ENCODE data around the gene TSTD1.
"Not testable (repeated sequence)": the region's sequence is repeated elsewhere in the genome, so short reads cannot be mapped to it uniquely, and the experiment has no call there.

Gene TSTD1

GRCh38 chr1:161017756-161018630, 20.8 kb downstream of the TSTD1 start:
- no peak overlapping the region for H3K4me3 ChIP-seq (ENCODE audit: low read depth, low read length)
- ChIA-PET POLR2A (no interaction called here), CTCF (interaction anchor here (0.8 kb wide), 1 partner anchor 14 kb away, joined by 3 read pairs; no protein-coding TSS in a partner anchor)
- no peak for TF ChIP-seq CTCF (IDR thresholded peaks at IDR 0.05; ENCODE audit: insufficient read depth, low read length, missing control alignments)
- no peak for DNase-seq (ENCODE audit: low read depth, low spot score)

GRCh38 chr1:161017181-161017580, 21.6 kb downstream of the TSTD1 start:
- H3K4me3 ChIP-seq (ENCODE audit: low read depth, low read length); DNase-seq (ENCODE audit: low read depth, low spot score); POLR2A ChIA-PET; CTCF ChIA-PET: not testable (repeated sequence)

GRCh38 chr1:161016683-161017082, 22.1 kb downstream of the TSTD1 start:
- DNase-seq (ENCODE audit: low read depth, low spot score); H3K4me3 ChIP-seq (ENCODE audit: low read depth, low read length); CTCF ChIA-PET; POLR2A ChIA-PET: not testable (repeated sequence)

GRCh38 chr1:161013488-161014230, 25.1 kb downstream of the TSTD1 start:
- DNase-seq (ENCODE audit: low read depth, low spot score): no peak
- no peak overlapping the region for H3K4me3 ChIP-seq (ENCODE audit: low read depth, low read length)

GRCh38 chr1:161013131-161013487, 25.7 kb downstream of the TSTD1 start:
- H3K4me3 ChIP-seq (ENCODE audit: low read depth, low read length): no peak overlapping the region
- DNase-seq (ENCODE audit: low read depth, low spot score): no peak
- POLR2A ChIA-PET: interaction anchor here (0.6 kb wide), 1 partner anchor 697 kb away, joined by 3 read pairs; no protein-coding TSS in a partner anchor
- CTCF ChIA-PET: interaction anchor here (0.7 to 1.5 kb wide), 3 partner anchors 8 to 21 kb away, joined by 3 to 4 read pairs (median 3); no protein-coding TSS in a partner anchor
- no peak for TF ChIP-seq CTCF (IDR thresholded peaks at IDR 0.05; ENCODE audit: insufficient read depth, low read length, missing control alignments)

More at GRCh38 chr1:161013488-161014230, 25.1 kb downstream of the TSTD1 start:
- POLR2A ChIA-PET: interaction anchor here (0.6 kb wide), 1 partner anchor 697 kb away, joined by 3 read pairs; no protein-coding TSS in a partner anchor
- TF ChIP-seq CTCF (IDR thresholded peaks at IDR 0.05; ENCODE audit: insufficient read depth, low read length, missing control alignments): no peak
- CTCF ChIA-PET: interaction anchor here (0.7 to 1.5 kb wide), 4 partner anchors 9 to 22 kb away, joined by 3 to 4 read pairs (median 3); no protein-coding TSS in a partner anchor

- TF ChIP-seq CTCF (IDR thresholded peaks at IDR 0.05; ENCODE audit: insufficient read depth, low read length, missing control alignments): no peak
- no peak overlapping the region for H3K4me3 ChIP-seq (ENCODE audit: low read depth, low read length)
- ChIA-PET POLR2A (no interaction called here), CTCF (interaction anchor here (1.2 to 1.5 kb wide), 3 partner anchors 13 to 85 kb away, joined by 4 to 6 read pairs (median 4); no protein-coding TSS in a partner anchor)
- no peak for DNase-seq (ENCODE audit: low read depth, low spot score)
These were observed 26.3 kb downstream of the TSTD1 start for GRCh38 chr1:161012420-161012819.

- DNase-seq (ENCODE audit: low read depth, low spot score): no peak
- ChIA-PET POLR2A (no interaction called here), CTCF (interaction anchor here (0.8 kb wide), 1 partner anchor 38 kb away, joined by 3 read pairs; no protein-coding TSS in a partner anchor)
- no peak for TF ChIP-seq CTCF (IDR thresholded peaks at IDR 0.05; ENCODE audit: insufficient read depth, low read length, missing control alignments)
- no peak overlapping the region for H3K4me3 ChIP-seq (ENCODE audit: low read depth, low read length)
These were observed 29.1 kb downstream of the TSTD1 start for GRCh38 chr1:161009602-161010211.

All from AG04449 (cell line).